SK-N-SH treated with all-trans-retinoic acid at 6 μM for 48 hours (cell line): Measurements from ENCODE around the gene SEMA4D.

ENCODE experiments used
- ATAC-seq: fragments of 200-7000 bp; cut with Tn5 transposase; 3 replicates; pipeline ENCODE4 v1.9.1; 2020; ENCODE audit warnings: mild to moderate bottlenecking, moderate library complexity
- BACH2 ChIP-seq: fragments of 250-450 bp; sonication (Bioruptor Pico); IDR thresholded peaks from 2 replicates; pipeline ENCODE4 v1.9.0; 2021; ENCODE audit warnings: mild to moderate bottlenecking, borderline replicate concordance
- CREB5 ChIP-seq: fragments of 250-450 bp; sonication (Bioruptor Pico); IDR thresholded peaks from 2 replicates; pipeline ENCODE4 v1.5.1; 2020; ENCODE audit warnings: low read depth, mild to moderate bottlenecking, moderate library complexity
- CSRNP3 ChIP-seq: fragments of 250-450 bp; sonication (Bioruptor Pico); IDR thresholded peaks from 2 replicates; pipeline ENCODE4 v1.5.1; 2021; ENCODE audit warnings: mild to moderate bottlenecking, moderate library complexity
- ESRRG ChIP-seq: fragments of 250-450 bp; sonication (Bioruptor Pico); IDR thresholded peaks from 2 replicates; pipeline ENCODE4 v1.6.1; 2021; ENCODE audit warnings: mild to moderate bottlenecking
- ISL1 ChIP-seq: fragments of 250-450 bp; sonication (Bioruptor Pico); IDR thresholded peaks from 2 replicates; pipeline ENCODE4 v2.1.2; 2022; ENCODE audit warnings: mild to moderate bottlenecking, moderate library complexity
- OSR1 ChIP-seq: fragments of 250-450 bp; sonication (Bioruptor Pico); IDR thresholded peaks from 2 replicates; pipeline ENCODE4 v1.8.0; 2022; ENCODE audit warnings: moderate library complexity, mild to moderate bottlenecking, inconsistent platforms
- PATZ1 ChIP-seq: fragments of 250-450 bp; sonication (Bioruptor Pico); IDR thresholded peaks from 2 replicates; pipeline ENCODE4 v1.8.0; 2020; ENCODE audit warnings: mild to moderate bottlenecking, moderate library complexity, borderline replicate concordance
- POU6F1 ChIP-seq: fragments of 250-450 bp; sonication (Bioruptor Pico); IDR thresholded peaks from 2 replicates; pipeline ENCODE4 v1.8.0; 2021; ENCODE audit warnings: low read depth, mild to moderate bottlenecking, moderate library complexity, borderline replicate concordance
- PPARA ChIP-seq: fragments of 250-450 bp; sonication (Bioruptor Pico); IDR thresholded peaks from 2 replicates; pipeline ENCODE4 v1.5.0; 2020; ENCODE audit warnings: mild to moderate bottlenecking, borderline replicate concordance
- SNAI2 ChIP-seq: fragments of 250-450 bp; sonication (Bioruptor Pico); IDR thresholded peaks from 2 replicates; pipeline ENCODE4 v1.5.0; 2020; ENCODE audit warnings: mild to moderate bottlenecking, moderate library complexity
- TCF4 ChIP-seq: fragments of 250-450 bp; sonication (Bioruptor Pico); IDR thresholded peaks from 2 replicates; pipeline ENCODE4 v1.8.0; 2021; ENCODE audit warnings: mild to moderate bottlenecking, moderate library complexity, borderline replicate concordance
- TOX ChIP-seq: fragments of 250-450 bp; sonication (Bioruptor Pico); IDR thresholded peaks from 2 replicates; pipeline ENCODE4 v1.8.0; 2021; ENCODE audit warnings: mild to moderate bottlenecking, moderate library complexity, borderline replicate concordance
- TSHZ2 ChIP-seq: fragments of 250-450 bp; sonication (Bioruptor Pico); IDR thresholded peaks from 2 replicates; pipeline ENCODE4 v1.5.0; 2020; ENCODE audit warnings: mild to moderate bottlenecking, moderate library complexity
- ZC3H10 ChIP-seq: fragments of 250-450 bp; sonication (Bioruptor Pico); IDR thresholded peaks from 2 replicates; pipeline ENCODE4 v1.5.1; 2021; ENCODE audit warnings: mild to moderate bottlenecking, moderate library complexity
- ZFP3 ChIP-seq: fragments of 250-450 bp; sonication (Bioruptor Pico); IDR thresholded peaks from 2 replicates; pipeline ENCODE4 v1.5.0; 2020; ENCODE audit warnings: mild to moderate bottlenecking, moderate library complexity
- ZFP30 ChIP-seq: fragments of 450-650 bp; formaldehyde crosslinking; IDR thresholded peaks from 2 replicates; pipeline ENCODE4 v1.5.0; 2022; ENCODE audit warnings: mild to moderate bottlenecking, moderate library complexity
- ZNF565 ChIP-seq: fragments of 450-650 bp; formaldehyde crosslinking; conservative IDR thresholded peaks from 2 replicates; pipeline ENCODE4 v1.5.0; 2020; ENCODE audit warnings: low read depth, mild to moderate bottlenecking, moderate library complexity
- ZNF70 ChIP-seq: fragments of 450-650 bp; formaldehyde crosslinking; IDR thresholded peaks from 2 replicates; pipeline ENCODE4 v1.5.0; 2020; ENCODE audit warnings: mild to moderate bottlenecking, moderate library complexity
- ZNF8 ChIP-seq: fragments of 450-650 bp; formaldehyde crosslinking; IDR thresholded peaks from 2 replicates; pipeline ENCODE4 v1.5.0; 2020; ENCODE audit warnings: mild to moderate bottlenecking, moderate library complexity

SEMA4D gene

GRCh38 chr9:89349607-89350006, 148.3 kb downstream of the SEMA4D start:
- ATAC-seq, result no peak

GRCh38 chr9:89347651-89348050, 150.3 kb downstream of the SEMA4D start:
- no peak for ATAC-seq
- TF ChIP-seq POU6F1 (CRISPR knock-in tag) (no peak), TOX (CRISPR knock-in tag) (no peak), CSRNP3 (CRISPR knock-in tag) (no peak), ZNF70 (CRISPR knock-in tag) (no peak), ESRRG (CRISPR knock-in tag) (no peak), ZNF8 (CRISPR knock-in tag) (no peak), ISL1 (CRISPR knock-in tag) (no peak), BACH2 (CRISPR knock-in tag) (no peak), SNAI2 (no peak)

More at GRCh38 chr9:89349607-89350006, 148.3 kb downstream of the SEMA4D start:
- no peak for TF ChIP-seq BACH2 (CRISPR knock-in tag)
- no peak for TF ChIP-seq ZC3H10 (CRISPR knock-in tag)
- TF ChIP-seq TCF4 (CRISPR knock-in tag), result no peak
- no peak for TF ChIP-seq ZNF70 (CRISPR knock-in tag)
- no peak for TF ChIP-seq CSRNP3 (CRISPR knock-in tag)
- TF ChIP-seq CREB5 (CRISPR knock-in tag), result no peak
- TF ChIP-seq ZNF565, result no peak
- TF ChIP-seq ZFP3, result no peak
- no peak for TF ChIP-seq ZFP30 (CRISPR knock-in tag)
- TF ChIP-seq PATZ1 (CRISPR knock-in tag), result no peak
- no peak for TF ChIP-seq OSR1 (CRISPR knock-in tag)
- TF ChIP-seq POU6F1 (CRISPR knock-in tag), result no peak
- TF ChIP-seq TSHZ2, result no peak
- TF ChIP-seq PPARA (CRISPR knock-in tag), result no peak
- no peak for TF ChIP-seq ZNF8 (CRISPR knock-in tag)
- TF ChIP-seq ISL1 (CRISPR knock-in tag), result no peak
- no peak for TF ChIP-seq TOX (CRISPR knock-in tag)
- TF ChIP-seq, all 23 proteins: peak for 0
